Endothelial cell of umbilical vein (primary cell): ENCODE data around the gene POLR3G. TPM values are rescaled to one million over a fixed set of nuclear protein-coding genes. Genes with fewer than 3 reads are reported as not detected.

Experiments
- BruUV-seq: library from RNA; stranded (reverse); fragments of 400-500 nt; replicated peaks from 2 replicates; lab custom pipeline; 2021; lab: Mats Ljungman, UMichigan
- CTCF ChIA-PET: fragments of 300-600, 350-600 bp; sonication (Branson Sonifier 250); formaldehyde crosslinking; loops from one replicate; lab custom pipeline; 2021; ENCODE audit warnings: antibody characterized with exemption, inconsistent platforms; lab: Charles Lee
- POLR2A ChIA-PET: fragments of 300-600, 350-600 bp; sonication (Branson Sonifier 250); formaldehyde crosslinking; loops from one replicate; lab custom pipeline; 2021; ENCODE audit warnings: antibody characterized with exemption, inconsistent platforms; lab: Charles Lee
- DNase-seq: peaks from one replicate; pipeline ENCODE4 v3.0.0-alpha.2; 2011; ENCODE audit warnings: low read depth, low spot score
- FAIRE-seq: peaks from 2 replicates; lab custom pipeline; 2011; peaks lifted over from hg19 to GRCh38; lab: Jason Lieb, UNC
- H2AFZ ChIP-seq: 2 replicates; pipeline ENCODE4 v1.6.0; 2012; ENCODE audit warnings: low read depth, low read length, control low read depth, inconsistent platforms
- H3K27ac ChIP-seq: 2 replicates; pipeline ENCODE4 v1.5.1; 2011; ENCODE audit warnings: low read depth, mild to moderate bottlenecking, control low read depth, low read length, moderate library complexity; ENCODE audit not compliant: insufficient read depth
- H3K27me3 ChIP-seq, 2 experiments: 2 replicates each; pipeline versions ENCODE4 v1.6.0 to v1.6.1; 2011; ENCODE audit warnings: low read length in 2 of 2, mixed read lengths in 1 of 2; ENCODE audit not compliant: control insufficient read depth in 2 of 2, insufficient read depth in 2 of 2
- H3K36me3 ChIP-seq, 2 experiments: 2 replicates in 1 of 2; 3 replicates in 1 of 2; pipeline ENCODE4 v1.5.1; 2011; ENCODE audit warnings: low read length in 2 of 2, mild to moderate bottlenecking in 1 of 2, moderate library complexity in 1 of 2; ENCODE audit not compliant: control insufficient read depth in 2 of 2, insufficient read depth in 2 of 2; ENCODE audit errors: extremely low read depth in 1 of 2
- H3K4me1 ChIP-seq: 3 replicates; pipeline ENCODE4 v1.5.1; 2011; ENCODE audit warnings: mild to moderate bottlenecking, low read length; ENCODE audit not compliant: control insufficient read depth, insufficient read depth; ENCODE audit errors: extremely low read depth
- H3K4me2 ChIP-seq: 2 replicates; pipeline ENCODE4 v1.6.1; 2011; ENCODE audit warnings: low read length, control low read depth, mixed read lengths; ENCODE audit not compliant: insufficient read depth
- H3K4me3 ChIP-seq, 3 experiments: fragments of 200-600 bp in 1 of 3; sonication (generic), shearing (Covaris generic) in 1 of 3; replicated peaks in 1 of 3; 2 replicates each; pipeline ENCODE4 v1.5.1; 2011 to 2016; ENCODE audit warnings: control low read depth in 3 of 3, low read length in 3 of 3, mild to moderate bottlenecking in 2 of 3, inconsistent platforms in 1 of 3, low read depth in 1 of 3, moderate library complexity in 1 of 3; ENCODE audit not compliant: insufficient read depth in 1 of 3
- H3K79me2 ChIP-seq: 2 replicates; pipeline ENCODE4 v1.6.0; 2012; ENCODE audit warnings: low read length, inconsistent platforms; ENCODE audit not compliant: control insufficient read depth, insufficient read depth
- H3K9ac ChIP-seq: replicated peaks from 2 replicates; pipeline ENCODE3; 2011; ENCODE audit warnings: low read length, control low read depth; ENCODE audit not compliant: insufficient read depth; ENCODE audit errors: extremely low read depth
- H3K9me1 ChIP-seq: replicated peaks from 3 replicates; pipeline ENCODE4 v1.6.0; 2011; ENCODE audit warnings: mild to moderate bottlenecking, low read length; ENCODE audit not compliant: control insufficient read depth, insufficient read depth; ENCODE audit errors: extremely low read depth
- H3K9me3 ChIP-seq: replicated peaks from 2 replicates; pipeline ENCODE4 v1.5.1; 2012; ENCODE audit warnings: low read length, inconsistent platforms; ENCODE audit not compliant: control insufficient read depth, insufficient read depth
- H4K20me1 ChIP-seq: replicated peaks from 2 replicates; pipeline ENCODE3; 2011; ENCODE audit warnings: mild to moderate bottlenecking, low read length; ENCODE audit not compliant: control insufficient read depth, insufficient read depth; ENCODE audit errors: extremely low read depth
- CTCF ChIP-seq, 2 donors: IDR thresholded peaks; 1 replicate in 1 of 2; 2 replicates in 1 of 2; pipeline ENCODE4 v1.5.1; 2011; ENCODE audit warnings: low read length in 2 of 2, mild to moderate bottlenecking in 2 of 2, moderate library complexity in 2 of 2, control low read depth in 1 of 2, inconsistent platforms in 1 of 2, low read depth in 1 of 2; ENCODE audit not compliant: insufficient read depth in 1 of 2; ENCODE audit errors: extremely low read depth in 1 of 2
- EZH2 ChIP-seq: IDR thresholded peaks from 2 replicates; pipeline ENCODE4 v1.6.1; 2012; ENCODE audit warnings: borderline replicate concordance, low read depth, mild to moderate bottlenecking, moderate library complexity, low read length, inconsistent platforms; ENCODE audit not compliant: severe bottlenecking
- FOS ChIP-seq: IDR thresholded peaks from 2 replicates; pipeline ENCODE4 v1.6.1; 2011; ENCODE audit warnings: mild to moderate bottlenecking, low read length, moderate library complexity, borderline replicate concordance; ENCODE audit not compliant: insufficient read depth
- GATA2 ChIP-seq: IDR thresholded peaks from 2 replicates; pipeline ENCODE4 v1.7.0; 2011; ENCODE audit warnings: low read depth, mild to moderate bottlenecking, moderate library complexity, mixed read lengths, low read length; ENCODE audit not compliant: insufficient read length, insufficient read depth
- JUN ChIP-seq: IDR thresholded peaks from 2 replicates; pipeline ENCODE4 v1.6.1; 2011; ENCODE audit warnings: borderline replicate concordance, low read depth; ENCODE audit not compliant: insufficient read length, insufficient read depth
- MYC ChIP-seq: IDR thresholded peaks from one replicate; pipeline ENCODE4 v1.6.1; 2011; ENCODE audit warnings: mild to moderate bottlenecking, low read depth, low read length
- POLR2A ChIP-seq: IDR thresholded peaks from 2 replicates; pipeline ENCODE4 v1.6.1; 2012; ENCODE audit warnings: low read depth, mild to moderate bottlenecking, control low read depth, low read length
- POLR2AphosphoS5 ChIP-seq: IDR thresholded peaks from 2 replicates; pipeline ENCODE4 v1.6.1; 2012; ENCODE audit warnings: low read depth, mild to moderate bottlenecking, control low read depth, low read length, moderate library complexity; ENCODE audit not compliant: insufficient read depth
- dilution Hi-C: fragments of 300-500 bp; cut with MboI; formaldehyde crosslinking; loops from one replicate; pipeline ENCODE4 v1.15.0; 2019; ENCODE audit warnings: low sequenced_read_pairs; ENCODE audit not compliant: extremely low pct_ligation_motif_present
- intact Hi-C: fragments of 100-400 bp; cut with micrococcal nuclease; formaldehyde crosslinking; loops from one replicate; pipeline ENCODE4 v1.10.0; 2022
- polyA plus RNA-seq, 4 experiments: library from polyadenylated mRNA; depleted of rRNA in 3 of 4; stranded (reverse) in 3 of 4; unstranded in 1 of 4; fragments of >200 nt; gene quantifications; 2 replicates each; pipeline versions ENCODE4 v1.2.1 to v1.2.3, GENCODE V29; 2011 to 2012; ENCODE audit warnings: missing spikeins in 1 of 4
- total RNA-seq: library from RNA; stranded (reverse); gene quantifications from 2 replicates; pipeline ENCODE4 v1.2.3, GENCODE V29; 2021
- TF ChIP-seq, protein P1 (sequence below): IDR thresholded peaks from 2 replicates; pipeline ENCODE4 v1.6.1; 2011; ENCODE audit not compliant: insufficient read depth, insufficient read length

The POLR3G gene
- total and polyA plus RNA-seq, 2 donors (not counting 3 experiments of a cell fraction or from before 2014, with no cell fraction given): 15.0 to 15.7 TPM

GRCh38 chr5:90563108-90563507 lies 88.4 kb downstream of the POLR3G start:
- TF ChIP-seq POLR2A (no peak), MYC (no peak), FOS (no peak), CTCF (IDR thresholded peaks at IDR 0.05; ENCODE audit: extremely low read depth in 1 of 2, insufficient read depth in 1 of 2, low read depth in 1 of 2, low read length in 2 of 2) (no peak), GATA2 (no peak), POLR2AphosphoS5 (no peak), JUN (no peak), EZH2 (no peak)
- TF ChIP-seq, protein P1, sequence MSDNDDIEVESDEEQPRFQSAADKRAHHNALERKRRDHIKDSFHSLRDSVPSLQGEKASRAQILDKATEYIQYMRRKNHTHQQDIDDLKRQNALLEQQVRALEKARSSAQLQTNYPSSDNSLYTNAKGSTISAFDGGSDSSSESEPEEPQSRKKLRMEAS: no peak
- Histone ChIP-seq H3K79me2 (no peaks in the 10 kb centered on the region), H3K9me1 (no peaks in the 10 kb centered on the region), H2AFZ (no peak overlapping the region), H3K9me3 (no peaks in the 10 kb centered on the region), H3K36me3 (no peaks in the 10 kb centered on the region), H3K4me1 (no peaks in the 10 kb centered on the region), H3K27me3 (peaks cover 18 to 46% of the 10 kb centered on the region in 2 experiments), H3K27ac (no peak overlapping the region), H3K4me3 (no peak overlapping the region), H3K4me2 (no peak overlapping the region), H4K20me1 (no peaks in the 10 kb centered on the region), H3K9ac (no peak overlapping the region)
- dilution Hi-C loops: no loop called here
- no peak for FAIRE-seq
- no TSS peak for BruUV-seq
- ChIA-PET CTCF (interaction anchor here (1.1 to 1.4 kb wide), 3 partner anchors 11 to 123 kb away, joined by 3 to 4 read pairs (median 3); no protein-coding TSS in a partner anchor), POLR2A (no interaction called here)
- intact Hi-C loops: no loop called here
- DNase-seq: no peak

Other genes starting within 250 kb of the POLR3G start
- 15.5 and 17.3 TPM in 2 replicates for gene CETN3, start 65.1 kb upstream of the POLR3G start, total RNA-seq
- gene CETN3, start 65.1 kb upstream of the POLR3G start, polyA plus RNA-seq: 0.92 and 2.2 TPM in 2 replicates
- 4.8 and 5.3 TPM in 2 replicates for gene MBLAC2, start 93 bp upstream of the POLR3G start, total RNA-seq
- gene MBLAC2, start 93 bp upstream of the POLR3G start, polyA plus RNA-seq: 2.0 and 2.1 TPM in 2 replicates
- 21.3 and 22.7 TPM in 2 replicates for gene LYSMD3, start 54.7 kb downstream of the POLR3G start, total RNA-seq
- gene LYSMD3, start 54.7 kb downstream of the POLR3G start, polyA plus RNA-seq: 4.2 and 6.0 TPM in 2 replicates
- gene ADGRV1, start 83.9 kb downstream of the POLR3G start, total RNA-seq: 0.11 and 0.12 TPM in 2 replicates
- gene ADGRV1, start 83.9 kb downstream of the POLR3G start, polyA plus RNA-seq: 0.05 and 0.55 TPM in 2 replicates